HL-60 (cell line): ENCODE measurements around the gene STK16.

Experiments used
- POLR2AphosphoS5 ChIP-seq: IDR thresholded peaks from 2 replicates; pipeline ENCODE4 v1.6.1; 2012; ENCODE audit warnings: low read depth
- REST ChIP-seq: IDR thresholded peaks from 2 replicates; pipeline ENCODE4 v1.6.1; 2012; ENCODE audit warnings: low read depth; ENCODE audit not compliant: insufficient replicate concordance
- SPI1 ChIP-seq: IDR thresholded peaks from 2 replicates; pipeline ENCODE4 v1.6.1; 2012; ENCODE audit warnings: low read depth, mild to moderate bottlenecking, borderline replicate concordance
- TF ChIP-seq, protein P1 (sequence below): IDR thresholded peaks from one replicate; pipeline ENCODE4 v1.5.1; 2011; ENCODE audit warnings: low read length, control low read depth, inconsistent platforms; ENCODE audit not compliant: insufficient read depth

- TF ChIP-seq, protein P1, sequence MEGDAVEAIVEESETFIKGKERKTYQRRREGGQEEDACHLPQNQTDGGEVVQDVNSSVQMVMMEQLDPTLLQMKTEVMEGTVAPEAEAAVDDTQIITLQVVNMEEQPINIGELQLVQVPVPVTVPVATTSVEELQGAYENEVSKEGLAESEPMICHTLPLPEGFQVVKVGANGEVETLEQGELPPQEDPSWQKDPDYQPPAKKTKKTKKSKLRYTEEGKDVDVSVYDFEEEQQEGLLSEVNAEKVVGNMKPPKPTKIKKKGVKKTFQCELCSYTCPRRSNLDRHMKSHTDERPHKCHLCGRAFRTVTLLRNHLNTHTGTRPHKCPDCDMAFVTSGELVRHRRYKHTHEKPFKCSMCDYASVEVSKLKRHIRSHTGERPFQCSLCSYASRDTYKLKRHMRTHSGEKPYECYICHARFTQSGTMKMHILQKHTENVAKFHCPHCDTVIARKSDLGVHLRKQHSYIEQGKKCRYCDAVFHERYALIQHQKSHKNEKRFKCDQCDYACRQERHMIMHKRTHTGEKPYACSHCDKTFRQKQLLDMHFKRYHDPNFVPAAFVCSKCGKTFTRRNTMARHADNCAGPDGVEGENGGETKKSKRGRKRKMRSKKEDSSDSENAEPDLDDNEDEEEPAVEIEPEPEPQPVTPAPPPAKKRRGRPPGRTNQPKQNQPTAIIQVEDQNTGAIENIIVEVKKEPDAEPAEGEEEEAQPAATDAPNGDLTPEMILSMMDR: no peak
- TF ChIP-seq SPI1: no peak
- TF ChIP-seq REST: no peak
- TF ChIP-seq POLR2AphosphoS5: no peak
These were observed 26.3 kb upstream of the STK16 start, which contains the start of gene ABCB6 for GRCh38 chr2:219218732-219219701.
